AG10803 (cell line): ENCODE results near the gene ZNF557.
A peak's percentile ranks its signal among the peaks of the same experiment; 100 is the strongest.

ENCODE experiments used
- DNase-seq: peaks from one replicate; pipeline ENCODE4 v3.0.0; 2010; ENCODE audit warnings: low read depth
- H3K4me3 ChIP-seq: 2 replicates; pipeline ENCODE4 v1.5.1; 2011; ENCODE audit warnings: mild to moderate bottlenecking, low read length, control low read depth
- TF ChIP-seq, protein P1 (sequence below): conservative IDR thresholded peaks from 2 replicates; pipeline ENCODE4 v1.5.1; 2011; ENCODE audit warnings: mild to moderate bottlenecking, low read length, control low read depth, inconsistent platforms

Gene ZNF557

DNA sequence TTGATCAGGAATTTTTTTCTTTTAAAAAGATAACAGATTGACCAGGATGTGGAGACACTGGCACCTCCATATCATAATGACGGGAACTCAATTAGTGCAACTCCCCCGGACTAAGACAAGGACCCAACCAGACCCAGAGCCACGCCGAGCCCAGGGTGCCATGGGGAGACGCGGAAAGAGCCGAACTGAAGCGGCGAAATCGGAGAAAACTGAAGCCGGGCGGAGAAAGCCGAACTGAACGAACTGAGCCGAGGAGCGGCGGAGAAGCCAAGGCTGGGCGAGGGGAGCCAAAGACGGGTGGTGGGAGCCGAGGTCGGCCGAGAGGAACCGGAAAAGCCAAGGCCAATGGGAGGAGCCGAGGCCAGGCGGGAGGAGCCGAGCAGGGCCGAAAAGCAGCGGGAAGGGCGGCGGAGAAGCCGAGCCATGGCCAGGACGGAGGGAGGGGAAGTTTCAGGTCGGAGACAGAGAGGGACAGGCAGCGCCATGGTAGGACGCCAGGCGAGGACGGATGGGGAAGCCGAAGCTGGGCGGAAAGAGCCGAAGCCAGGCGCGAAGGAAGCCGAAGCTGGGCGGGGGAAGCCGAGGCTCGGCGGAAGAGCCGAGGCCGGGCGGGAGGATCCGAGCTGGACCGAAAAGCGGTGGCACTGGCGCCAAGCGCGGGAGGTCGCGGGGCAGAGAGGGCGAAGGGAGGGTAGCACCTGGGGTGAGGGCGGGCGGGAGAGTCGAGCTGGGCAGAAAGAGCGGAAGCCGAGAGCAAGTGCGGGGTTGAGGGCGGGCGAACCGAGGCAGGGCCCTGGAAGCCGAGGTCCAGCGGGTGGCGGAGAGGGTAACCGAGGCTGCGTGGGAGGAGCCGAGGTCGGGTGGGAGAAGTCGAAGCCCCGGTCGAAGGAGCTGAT, 29.4 kb downstream of the ZNF557 start:
- TF ChIP-seq, protein P1, sequence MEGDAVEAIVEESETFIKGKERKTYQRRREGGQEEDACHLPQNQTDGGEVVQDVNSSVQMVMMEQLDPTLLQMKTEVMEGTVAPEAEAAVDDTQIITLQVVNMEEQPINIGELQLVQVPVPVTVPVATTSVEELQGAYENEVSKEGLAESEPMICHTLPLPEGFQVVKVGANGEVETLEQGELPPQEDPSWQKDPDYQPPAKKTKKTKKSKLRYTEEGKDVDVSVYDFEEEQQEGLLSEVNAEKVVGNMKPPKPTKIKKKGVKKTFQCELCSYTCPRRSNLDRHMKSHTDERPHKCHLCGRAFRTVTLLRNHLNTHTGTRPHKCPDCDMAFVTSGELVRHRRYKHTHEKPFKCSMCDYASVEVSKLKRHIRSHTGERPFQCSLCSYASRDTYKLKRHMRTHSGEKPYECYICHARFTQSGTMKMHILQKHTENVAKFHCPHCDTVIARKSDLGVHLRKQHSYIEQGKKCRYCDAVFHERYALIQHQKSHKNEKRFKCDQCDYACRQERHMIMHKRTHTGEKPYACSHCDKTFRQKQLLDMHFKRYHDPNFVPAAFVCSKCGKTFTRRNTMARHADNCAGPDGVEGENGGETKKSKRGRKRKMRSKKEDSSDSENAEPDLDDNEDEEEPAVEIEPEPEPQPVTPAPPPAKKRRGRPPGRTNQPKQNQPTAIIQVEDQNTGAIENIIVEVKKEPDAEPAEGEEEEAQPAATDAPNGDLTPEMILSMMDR, result no peak
- peak; percentile 91 for DNase-seq
- peak overlapping the region; percentile 81 for H3K4me3 ChIP-seq

GRCh38 chr19:7099597-7099921, 30.1 kb downstream of the ZNF557 start:
- no peak for DNase-seq
- TF ChIP-seq, protein P1, result no peak
- H3K4me3 ChIP-seq, result peak overlapping the region; percentile 81

- no peak overlapping the region for H3K4me3 ChIP-seq
- TF ChIP-seq, protein P1, result no peak
- DNase-seq, result no peak
These were observed 32.2 kb downstream of the ZNF557 start for GRCh38 chr19:7101498-7102253.

GRCh38 chr19:7104747-7105447, 35.4 kb downstream of the ZNF557 start:
- no peak for DNase-seq
- TF ChIP-seq, protein P1, result no peak

GRCh38 chr19:7106711-7107657, 37.5 kb downstream of the ZNF557 start:
- TF ChIP-seq, protein P1, result no peak
- no peak for DNase-seq
- no peak overlapping the region for H3K4me3 ChIP-seq

More at GRCh38 chr19:7104747-7105447, 35.4 kb downstream of the ZNF557 start:
- H3K4me3 ChIP-seq, result no peak overlapping the region

GRCh38 chr19:7109678-7110289, 40.3 kb downstream of the ZNF557 start:
- H3K4me3 ChIP-seq, result no peak overlapping the region
- TF ChIP-seq, protein P1, result no peak
- DNase-seq, result peak; percentile 62
